SU-DHL-6 (cell line): ENCODE results near the gene DES.

Experiments
- H2AFZ ChIP-seq: fragments of 200-600 bp; sonication (generic); 2 replicates; pipeline ENCODE4 v1.6.1; 2014; ENCODE audit warnings: low read depth, mild to moderate bottlenecking, moderate library complexity, mixed read lengths, antibody characterized with exemption, low read length; ENCODE audit not compliant: severe bottlenecking
- H3F3A ChIP-seq: fragments of 200-600 bp; shearing (Covaris generic); 2 replicates; pipeline ENCODE4 v1.6.0; 2016; ENCODE audit warnings: antibody characterized with exemption, mild to moderate bottlenecking; ENCODE audit not compliant: insufficient read depth
- H3K27ac ChIP-seq: fragments of 200-600 bp; sonication (generic); 2 replicates; pipeline ENCODE4 v1.5.1; 2016; ENCODE audit warnings: low read depth, mild to moderate bottlenecking, low read length, moderate library complexity, mixed read lengths
- H3K27me3 ChIP-seq: fragments of 200-600 bp; sonication (generic), shearing (Covaris generic); 2 replicates; pipeline ENCODE4 v1.6.0; 2014; ENCODE audit warnings: mild to moderate bottlenecking, low read length
- H3K36me3 ChIP-seq: fragments of 200-600 bp; sonication (generic); 2 replicates; pipeline ENCODE4 v1.6.1; 2014; ENCODE audit warnings: mild to moderate bottlenecking, low read length, mixed read lengths
- H3K4me2 ChIP-seq: fragments of 300-600, 200-600 bp; shearing (Covaris generic), sonication (generic); 2 replicates; pipeline ENCODE4 v1.6.0; 2014; ENCODE audit warnings: low read length, low read depth, mild to moderate bottlenecking; ENCODE audit not compliant: poor library complexity, severe bottlenecking
- H3K4me3 ChIP-seq: fragments of 200-600 bp; sonication (generic); 2 replicates; pipeline ENCODE4 v1.5.1; 2014; ENCODE audit warnings: antibody characterized with exemption, low read length, mild to moderate bottlenecking, mixed read lengths; ENCODE audit not compliant: insufficient read depth, poor library complexity, severe bottlenecking
- H3K79me2 ChIP-seq: fragments of 200-600 bp; sonication (generic); 2 replicates; pipeline ENCODE4 v1.6.1; 2014; ENCODE audit warnings: mild to moderate bottlenecking, low read length, moderate library complexity; ENCODE audit not compliant: insufficient read depth
- H3K9ac ChIP-seq: fragments of 200-600 bp; sonication (generic); 2 replicates; pipeline ENCODE4 v1.7.0; 2014; ENCODE audit warnings: mild to moderate bottlenecking, low read length
- H3K9me2 ChIP-seq: fragments of 200-600 bp; sonication (generic); replicated peaks from 2 replicates; pipeline ENCODE4 v1.6.1; 2014; ENCODE audit warnings: low read length; ENCODE audit not compliant: insufficient read depth
- H3K9me3 ChIP-seq: fragments of 200-600 bp; sonication (generic); 2 replicates; pipeline ENCODE4 v1.6.1; 2014; ENCODE audit warnings: low read length, mixed read lengths; ENCODE audit not compliant: insufficient read depth
- H4K20me1 ChIP-seq: fragments of 200-600 bp; sonication (generic); 2 replicates; pipeline ENCODE4 v1.6.1; 2014; ENCODE audit warnings: low read depth, mild to moderate bottlenecking, antibody characterized with exemption, low read length, moderate library complexity, mixed read lengths
- EZH2phosphoT487 ChIP-seq: fragments of 200-600 bp; sonication (generic), shearing (Covaris generic); conservative IDR thresholded peaks from 2 replicates; pipeline ENCODE4 v1.6.1; 2018; ENCODE audit warnings: mild to moderate bottlenecking, antibody characterized with exemption, low read length, moderate library complexity, mixed read lengths
- TF ChIP-seq, protein P1 (sequence below): fragments of 200-600 bp; sonication (generic); IDR thresholded peaks from one replicate; pipeline ENCODE4 v1.5.1; 2017; ENCODE audit warnings: antibody characterized with exemption, mild to moderate bottlenecking, low read length, moderate library complexity; ENCODE audit not compliant: insufficient read depth, poor library complexity, severe bottlenecking

The DES gene

DNA sequence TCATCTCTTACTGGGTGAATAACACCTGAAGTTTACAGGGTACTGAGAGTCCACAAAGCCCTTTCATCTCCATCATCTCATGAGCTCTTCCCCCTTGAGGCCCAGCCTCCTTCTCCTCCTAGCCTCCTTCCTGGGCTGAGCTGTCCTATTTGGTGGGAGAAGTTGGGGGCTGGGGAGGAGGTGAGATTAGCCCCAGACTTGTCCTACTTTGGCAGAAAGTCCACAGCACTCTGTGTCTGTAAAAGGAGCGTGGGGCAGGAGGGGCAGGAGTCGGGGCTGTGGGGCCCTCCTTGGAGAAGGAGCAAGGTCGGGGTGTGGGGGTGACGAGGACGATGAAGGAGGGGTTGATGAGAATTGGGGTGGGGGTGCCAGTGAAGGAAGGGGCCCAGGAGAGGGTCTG lies 10.0 kb upstream of the DES start:
- no peaks in the 10 kb centered on the region for H3K36me3 ChIP-seq
- H3K9ac ChIP-seq = no peak overlapping the region
- no peaks in the 10 kb centered on the region for H3K9me2 ChIP-seq
- no peak overlapping the region for H3K27ac ChIP-seq
- no peaks in the 10 kb centered on the region for H3K9me3 ChIP-seq
- H2AFZ ChIP-seq = no peak overlapping the region
- no peak for TF ChIP-seq EZH2phosphoT487
- TF ChIP-seq, protein P1, sequence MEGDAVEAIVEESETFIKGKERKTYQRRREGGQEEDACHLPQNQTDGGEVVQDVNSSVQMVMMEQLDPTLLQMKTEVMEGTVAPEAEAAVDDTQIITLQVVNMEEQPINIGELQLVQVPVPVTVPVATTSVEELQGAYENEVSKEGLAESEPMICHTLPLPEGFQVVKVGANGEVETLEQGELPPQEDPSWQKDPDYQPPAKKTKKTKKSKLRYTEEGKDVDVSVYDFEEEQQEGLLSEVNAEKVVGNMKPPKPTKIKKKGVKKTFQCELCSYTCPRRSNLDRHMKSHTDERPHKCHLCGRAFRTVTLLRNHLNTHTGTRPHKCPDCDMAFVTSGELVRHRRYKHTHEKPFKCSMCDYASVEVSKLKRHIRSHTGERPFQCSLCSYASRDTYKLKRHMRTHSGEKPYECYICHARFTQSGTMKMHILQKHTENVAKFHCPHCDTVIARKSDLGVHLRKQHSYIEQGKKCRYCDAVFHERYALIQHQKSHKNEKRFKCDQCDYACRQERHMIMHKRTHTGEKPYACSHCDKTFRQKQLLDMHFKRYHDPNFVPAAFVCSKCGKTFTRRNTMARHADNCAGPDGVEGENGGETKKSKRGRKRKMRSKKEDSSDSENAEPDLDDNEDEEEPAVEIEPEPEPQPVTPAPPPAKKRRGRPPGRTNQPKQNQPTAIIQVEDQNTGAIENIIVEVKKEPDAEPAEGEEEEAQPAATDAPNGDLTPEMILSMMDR = no peak
- H3K4me2 ChIP-seq = no peak overlapping the region
- H3K27me3 ChIP-seq = no peaks in the 10 kb centered on the region
- H3F3A ChIP-seq = no peaks in the 10 kb centered on the region
- H3K4me3 ChIP-seq = no peak overlapping the region
- H3K79me2 ChIP-seq = no peaks in the 10 kb centered on the region
- H4K20me1 ChIP-seq = no peaks in the 10 kb centered on the region

DNA sequence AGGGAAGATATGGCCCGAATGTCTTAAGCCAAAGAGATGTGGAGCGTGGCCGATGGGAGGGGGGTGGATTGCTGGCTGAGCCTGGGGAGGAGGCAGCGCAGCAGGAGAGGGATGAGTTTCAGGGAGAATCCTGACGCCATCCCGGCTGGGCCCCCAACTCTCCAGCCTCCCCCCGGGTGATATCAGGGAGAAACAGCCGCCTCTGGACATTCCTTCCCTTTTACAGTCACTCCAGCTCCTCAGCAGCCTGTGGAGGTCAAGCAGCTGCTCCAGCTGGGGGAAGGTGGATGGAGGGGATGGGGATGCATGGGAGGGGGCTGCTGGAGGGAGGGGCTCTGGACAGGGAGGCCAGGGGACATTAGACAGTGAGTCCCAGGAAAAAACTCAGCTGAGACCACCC lies 9.5 kb upstream of the DES start:
- Histone ChIP-seq H3K9ac (no peak overlapping the region), H3K27ac (no peak overlapping the region)
- TF ChIP-seq EZH2phosphoT487 = no peak
- TF ChIP-seq, protein P1 = no peak

DNA sequence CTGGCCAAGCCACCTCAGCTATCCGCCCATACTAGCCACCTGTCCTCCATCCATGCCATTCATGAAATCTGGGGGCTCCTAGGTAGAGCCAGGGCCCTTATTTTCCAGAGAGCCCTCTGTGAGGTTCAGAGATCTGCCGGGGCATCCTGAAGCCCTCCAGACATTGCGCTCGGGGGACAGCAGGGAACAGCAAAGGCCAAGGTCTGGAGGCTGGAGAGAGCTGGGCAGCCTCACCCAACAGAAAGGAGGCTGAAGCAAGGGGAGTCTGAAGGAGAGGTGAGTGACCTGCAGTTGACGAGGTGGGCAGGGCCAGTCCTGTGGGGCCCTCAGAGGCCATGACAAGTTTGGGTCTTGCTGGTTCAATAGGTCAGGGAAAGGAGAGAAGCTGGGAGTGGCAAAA lies 8.6 kb upstream of the DES start:
- Histone ChIP-seq H3K9me3 (no peaks in the 10 kb centered on the region), H3K9ac (no peak overlapping the region), H3K27ac (no peak overlapping the region), H3K4me2 (no peak overlapping the region), H3K27me3 (no peaks in the 10 kb centered on the region), H3K9me2 (no peaks in the 10 kb centered on the region), H3K79me2 (no peaks in the 10 kb centered on the region), H2AFZ (no peak overlapping the region), H3F3A (no peaks in the 10 kb centered on the region), H3K36me3 (no peaks in the 10 kb centered on the region), H3K4me3 (no peak overlapping the region), H4K20me1 (no peaks in the 10 kb centered on the region)
- TF ChIP-seq, protein P1 = no peak

More for the DNA sequence above, 9.5 kb upstream of the DES start:
- H3K27me3 ChIP-seq = no peaks in the 10 kb centered on the region
- H3K79me2 ChIP-seq = no peaks in the 10 kb centered on the region
- no peak overlapping the region for H3K4me2 ChIP-seq
- H3F3A ChIP-seq = no peaks in the 10 kb centered on the region
- no peak overlapping the region for H3K4me3 ChIP-seq
- no peaks in the 10 kb centered on the region for H3K36me3 ChIP-seq
- H4K20me1 ChIP-seq = no peaks in the 10 kb centered on the region
- H3K9me3 ChIP-seq = no peaks in the 10 kb centered on the region
- H2AFZ ChIP-seq = no peak overlapping the region
- no peaks in the 10 kb centered on the region for H3K9me2 ChIP-seq

DNA sequence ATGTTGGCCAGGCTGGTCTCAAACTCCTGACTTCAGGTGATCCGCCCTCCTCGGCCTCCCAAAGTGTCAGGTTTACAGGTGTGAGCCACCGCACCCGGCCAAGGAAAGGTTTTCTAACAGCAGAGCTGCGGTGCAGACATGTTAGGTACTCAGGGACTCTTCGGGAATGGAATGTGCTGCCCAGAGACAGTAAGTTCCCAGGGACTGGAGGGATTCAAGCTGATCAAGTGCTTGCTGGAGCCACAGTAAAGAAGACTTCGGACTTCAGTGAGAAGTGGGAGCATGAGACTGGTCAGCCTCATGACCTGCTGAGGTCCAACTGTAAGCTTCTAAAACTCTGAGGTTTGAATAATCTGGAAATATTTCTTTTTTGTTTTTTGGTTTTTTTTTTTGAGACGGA lies 7.8 kb upstream of the DES start:
- Histone ChIP-seq H3K9me3 (no peaks in the 10 kb centered on the region), H3K79me2 (no peaks in the 10 kb centered on the region), H3K4me2 (no peak overlapping the region), H3K36me3 (no peaks in the 10 kb centered on the region), H3K9ac (no peak overlapping the region), H3K27me3 (no peaks in the 10 kb centered on the region), H4K20me1 (no peaks in the 10 kb centered on the region), H3K27ac (no peak overlapping the region), H3F3A (no peaks in the 10 kb centered on the region), H3K4me3 (no peak overlapping the region), H3K9me2 (no peaks in the 10 kb centered on the region), H2AFZ (no peak overlapping the region)
- TF ChIP-seq EZH2phosphoT487 = no peak
- TF ChIP-seq, protein P1 = no peak
